HL-60 (cell line): ENCODE data around the gene IL17B.

Source experiments
- CTCF ChIP-seq: IDR thresholded peaks from one replicate; pipeline ENCODE4 v1.5.1; 2011; ENCODE audit warnings: low read length, control low read depth, inconsistent platforms; ENCODE audit not compliant: insufficient read depth
- POLR2AphosphoS5 ChIP-seq: IDR thresholded peaks from 2 replicates; pipeline ENCODE4 v1.6.1; 2012; ENCODE audit warnings: low read depth
- SPI1 ChIP-seq: IDR thresholded peaks from 2 replicates; pipeline ENCODE4 v1.6.1; 2012; ENCODE audit warnings: low read depth, mild to moderate bottlenecking, borderline replicate concordance

- TF ChIP-seq CTCF (no peak), SPI1 (no peak), POLR2AphosphoS5 (no peak)
These were observed 10.7 kb upstream of the IL17B start for GRCh38 chr5:149389552-149390495.
